ENCODE results near the gene UGT1A7.

Gene UGT1A7

GRCh38 chr2:233817995-233818638 lies 136.4 kb downstream of the UGT1A7 start:
- Histone ChIP-seq H3K36me3 (ENCODE audit: control insufficient read depth, insufficient read depth, low read length) (no peaks in the 10 kb centered on the region; the same call in 1 of the 2 replicates), H3K4me1 (ENCODE audit: control insufficient read depth, insufficient read depth, low read length) (no peaks in the 10 kb centered on the region), H3K27me3 (ENCODE audit: control insufficient read depth, insufficient read depth, low read length) (no peaks in the 10 kb centered on the region), H3K9me3 (ENCODE audit: control insufficient read depth, insufficient read depth, low read length) (no peaks in the 10 kb centered on the region), H3K27ac (ENCODE audit: low read length) (no peak overlapping the region), H3K4me3 (ENCODE audit: low read length) (no peak overlapping the region)
- no peak for DNase-seq (ENCODE audit: low read depth, low spot score)
- no CpG with 5 or more reads among the region's 11 CpGs for WGBS (ENCODE audit: insufficient coverage, insufficient read length)

DNA sequence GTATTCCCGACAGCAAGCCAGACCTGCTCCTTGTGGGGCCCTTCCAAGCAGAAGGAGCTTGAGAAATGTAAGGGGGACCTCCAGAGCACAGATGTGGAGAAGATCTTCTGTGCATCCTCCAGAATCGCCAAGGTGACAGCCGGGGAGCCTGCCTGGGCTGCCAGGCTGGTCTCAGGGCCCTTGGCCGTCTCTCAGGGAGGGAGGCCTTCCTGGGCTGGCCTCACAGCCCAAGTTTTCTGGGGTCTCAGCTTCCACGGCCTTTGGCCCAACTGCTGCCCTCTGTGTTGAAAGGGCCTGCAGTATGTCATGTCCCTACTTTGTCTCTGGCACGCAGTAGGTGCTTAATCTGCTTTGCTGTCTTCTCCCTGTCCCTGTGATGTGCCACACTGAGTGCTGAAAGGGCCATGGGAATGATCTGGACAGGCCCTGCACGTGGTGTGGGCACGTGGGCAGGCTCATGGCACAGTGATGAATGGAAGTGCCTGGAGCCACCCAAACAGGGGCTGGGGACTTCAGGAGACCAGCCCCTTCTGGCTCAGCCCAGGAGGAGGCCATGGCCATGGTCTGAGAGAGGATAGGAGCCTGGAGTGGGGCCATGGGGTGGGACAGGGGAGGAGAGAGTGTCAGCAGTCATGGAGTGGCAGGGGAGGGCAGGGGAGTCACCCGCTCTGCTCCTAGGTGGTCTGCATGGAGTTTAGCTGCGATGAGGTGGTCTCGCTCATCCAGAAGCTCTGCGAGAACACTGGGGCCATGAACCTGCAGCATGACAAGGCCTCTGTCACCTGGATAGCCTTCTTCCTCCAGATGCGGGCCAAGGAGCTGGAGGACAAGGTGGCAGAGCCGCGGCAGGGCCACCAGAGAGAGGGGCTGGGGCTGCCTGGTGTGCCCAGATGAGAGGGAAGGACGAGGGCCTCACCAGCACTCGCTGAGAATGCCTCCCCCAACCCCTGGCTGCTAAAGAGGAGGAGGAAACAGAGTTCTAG lies 137.2 kb downstream of the UGT1A7 start:
- Histone ChIP-seq H3K27ac (ENCODE audit: low read length) (no peak overlapping the region), H3K27me3 (ENCODE audit: control insufficient read depth, insufficient read depth, low read length) (no peaks in the 10 kb centered on the region), H3K9me3 (ENCODE audit: control insufficient read depth, insufficient read depth, low read length) (no peaks in the 10 kb centered on the region), H3K4me3 (ENCODE audit: low read length) (no peak overlapping the region), H3K4me1 (ENCODE audit: control insufficient read depth, insufficient read depth, low read length) (no peaks in the 10 kb centered on the region), H3K36me3 (ENCODE audit: control insufficient read depth, insufficient read depth, low read length) (no peaks in the 10 kb centered on the region; the same call in 1 of the 2 replicates)
- no CpG with 5 or more reads among the region's 17 CpGs for WGBS (ENCODE audit: insufficient coverage, insufficient read length)
- DNase-seq (ENCODE audit: low read depth, low spot score) = no peak

GRCh38 chr2:233819884-233820773 lies 138.4 kb downstream of the UGT1A7 start:
- no peaks in the 10 kb centered on the region; the same call in 1 of the 2 replicates for H3K36me3 ChIP-seq (ENCODE audit: control insufficient read depth, insufficient read depth, low read length)
- H3K27me3 ChIP-seq (ENCODE audit: control insufficient read depth, insufficient read depth, low read length) = no peaks in the 10 kb centered on the region
- no peaks in the 10 kb centered on the region for H3K4me1 ChIP-seq (ENCODE audit: control insufficient read depth, insufficient read depth, low read length)
- no peak overlapping the region for H3K27ac ChIP-seq (ENCODE audit: low read length)
- no peak for DNase-seq (ENCODE audit: low read depth, low spot score)
- no peak overlapping the region for H3K4me3 ChIP-seq (ENCODE audit: low read length)
- H3K9me3 ChIP-seq (ENCODE audit: control insufficient read depth, insufficient read depth, low read length) = no peaks in the 10 kb centered on the region
- WGBS (ENCODE audit: insufficient coverage, insufficient read length) = no CpG with 5 or more reads among the region's 18 CpGs

DNA sequence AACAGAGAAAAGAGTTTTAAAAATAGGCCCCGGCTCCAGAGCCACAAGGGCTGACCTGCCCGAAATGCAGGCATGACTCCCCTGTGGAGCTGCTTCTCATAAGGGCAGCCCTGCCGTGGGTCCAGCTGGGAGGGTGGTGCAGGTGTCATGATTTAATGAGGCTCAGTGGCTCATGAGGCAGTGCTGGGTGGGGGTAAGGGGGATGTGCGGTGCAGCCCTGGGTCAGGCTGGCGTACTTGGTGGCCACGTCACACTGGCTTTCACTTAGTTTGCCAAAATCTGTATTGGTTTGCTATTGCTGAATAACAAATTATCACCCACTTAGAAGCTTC lies 139.0 kb downstream of the UGT1A7 start:
- H3K27ac ChIP-seq (ENCODE audit: low read length) = no peak overlapping the region
- DNase-seq (ENCODE audit: low read depth, low spot score) = no peak
- no CpG with 5 or more reads among the region's 6 CpGs for WGBS (ENCODE audit: insufficient coverage, insufficient read length)
- no peaks in the 10 kb centered on the region; the same call in 1 of the 2 replicates for H3K36me3 ChIP-seq (ENCODE audit: control insufficient read depth, insufficient read depth, low read length)
- H3K4me3 ChIP-seq (ENCODE audit: low read length) = no peak overlapping the region
- no peaks in the 10 kb centered on the region for H3K9me3 ChIP-seq (ENCODE audit: control insufficient read depth, insufficient read depth, low read length)
- H3K4me1 ChIP-seq (ENCODE audit: control insufficient read depth, insufficient read depth, low read length) = no peaks in the 10 kb centered on the region
- H3K27me3 ChIP-seq (ENCODE audit: control insufficient read depth, insufficient read depth, low read length) = no peaks in the 10 kb centered on the region

DNA sequence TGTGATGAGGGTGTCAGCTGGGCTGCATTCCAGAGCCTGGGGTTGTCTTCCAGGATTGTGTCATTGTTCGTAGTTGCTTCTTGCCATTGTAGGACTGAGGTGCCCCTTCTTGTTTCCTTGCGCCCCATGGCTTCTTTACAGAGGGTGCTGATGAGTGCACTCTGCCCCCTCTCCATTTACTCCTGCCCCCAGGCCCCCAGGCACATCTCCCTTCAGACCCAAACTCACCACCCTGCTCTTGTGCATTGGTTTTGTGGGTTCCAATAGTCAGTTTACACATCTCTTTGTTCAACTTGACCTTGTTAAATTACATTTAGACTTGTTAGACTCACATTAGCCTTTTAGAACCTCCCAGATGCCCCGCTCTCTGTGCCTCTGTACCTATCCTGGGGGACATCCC lies 139.5 kb downstream of the UGT1A7 start:
- Histone ChIP-seq H3K36me3 (ENCODE audit: control insufficient read depth, insufficient read depth, low read length) (no peaks in the 10 kb centered on the region; the same call in 1 of the 2 replicates), H3K27me3 (ENCODE audit: control insufficient read depth, insufficient read depth, low read length) (no peaks in the 10 kb centered on the region), H3K27ac (ENCODE audit: low read length) (no peak overlapping the region), H3K9me3 (ENCODE audit: control insufficient read depth, insufficient read depth, low read length) (no peaks in the 10 kb centered on the region), H3K4me1 (ENCODE audit: control insufficient read depth, insufficient read depth, low read length) (no peaks in the 10 kb centered on the region), H3K4me3 (ENCODE audit: low read length) (no peak overlapping the region)
- DNase-seq (ENCODE audit: low read depth, low spot score) = no peak
- no CpG with 5 or more reads among the region's 3 CpGs for WGBS (ENCODE audit: insufficient coverage, insufficient read length)

DNA sequence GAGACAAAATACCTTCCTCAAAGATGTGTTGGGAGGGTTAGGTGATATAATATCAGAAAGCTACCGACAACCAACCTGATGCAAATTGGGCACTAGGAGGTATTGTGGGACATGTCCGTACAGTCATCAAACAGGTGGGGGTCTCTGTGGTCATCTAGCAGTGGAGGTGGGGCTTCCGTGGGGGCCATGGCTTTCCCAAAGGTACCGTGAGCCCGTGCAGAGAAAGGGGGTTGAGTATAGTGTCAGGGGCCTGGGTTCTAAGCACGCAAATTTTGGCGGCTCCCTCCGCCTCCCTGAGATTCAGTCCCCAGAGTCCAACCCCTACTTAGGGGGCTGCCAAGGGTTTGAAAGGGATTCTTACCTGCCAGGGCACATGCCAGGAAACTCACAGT lies 140.0 kb downstream of the UGT1A7 start:
- no peak for DNase-seq (ENCODE audit: low read depth, low spot score)
- no CpG with 5 or more reads among the region's 8 CpGs for WGBS (ENCODE audit: insufficient coverage, insufficient read length)
- H3K27ac ChIP-seq (ENCODE audit: low read length) = no peak overlapping the region
- no peaks in the 10 kb centered on the region for H3K9me3 ChIP-seq (ENCODE audit: control insufficient read depth, insufficient read depth, low read length)
- H3K4me1 ChIP-seq (ENCODE audit: control insufficient read depth, insufficient read depth, low read length) = no peaks in the 10 kb centered on the region
- H3K4me3 ChIP-seq (ENCODE audit: low read length) = no peak overlapping the region
- no peaks in the 10 kb centered on the region for H3K27me3 ChIP-seq (ENCODE audit: control insufficient read depth, insufficient read depth, low read length)
- no peaks in the 10 kb centered on the region; the same call in 1 of the 2 replicates for H3K36me3 ChIP-seq (ENCODE audit: control insufficient read depth, insufficient read depth, low read length)

- Histone ChIP-seq H3K27me3 (ENCODE audit: control insufficient read depth, insufficient read depth, low read length) (no peaks in the 10 kb centered on the region), H3K4me1 (ENCODE audit: control insufficient read depth, insufficient read depth, low read length) (no peaks in the 10 kb centered on the region), H3K9me3 (ENCODE audit: control insufficient read depth, insufficient read depth, low read length) (no peaks in the 10 kb centered on the region), H3K36me3 (ENCODE audit: control insufficient read depth, insufficient read depth, low read length) (no peaks in the 10 kb centered on the region; the same call in 1 of the 2 replicates), H3K27ac (ENCODE audit: low read length) (no peak overlapping the region), H3K4me3 (ENCODE audit: low read length) (no peak overlapping the region)
- no peak for DNase-seq (ENCODE audit: low read depth, low spot score)
- WGBS (ENCODE audit: insufficient coverage, insufficient read length) = no CpG with 5 or more reads among the region's 21 CpGs
These were observed 140.5 kb downstream of the UGT1A7 start for GRCh38 chr2:233822101-233822771.
